IPS-15b (cell line): ENCODE results near the gene GIPR.

Experiments used
- H3K27me3 ChIP-seq: one replicate; pipeline ENCODE4 v1.6.1; 2013; ENCODE audit warnings: low read length; ENCODE audit not compliant: control insufficient read depth, insufficient read depth
- H3K36me3 ChIP-seq: one replicate; pipeline ENCODE4 v1.6.1; 2013; ENCODE audit warnings: low read length; ENCODE audit not compliant: control insufficient read depth, insufficient read depth
- H3K4me1 ChIP-seq: one replicate; pipeline ENCODE4 v1.6.1; 2013; ENCODE audit warnings: mild to moderate bottlenecking, low read length; ENCODE audit not compliant: control insufficient read depth, insufficient read depth
- H3K4me3 ChIP-seq: one replicate; pipeline ENCODE4 v1.5.1; 2013; ENCODE audit warnings: low read depth, low read length
- H3K9ac ChIP-seq: one replicate; pipeline ENCODE4 v1.6.1; 2013; ENCODE audit warnings: low read depth, mild to moderate bottlenecking, low read length
- H3K9me3 ChIP-seq: one replicate; pipeline ENCODE4 v1.6.1; 2013; ENCODE audit warnings: mild to moderate bottlenecking, low read length; ENCODE audit not compliant: control insufficient read depth, insufficient read depth

The GIPR gene

DNA sequence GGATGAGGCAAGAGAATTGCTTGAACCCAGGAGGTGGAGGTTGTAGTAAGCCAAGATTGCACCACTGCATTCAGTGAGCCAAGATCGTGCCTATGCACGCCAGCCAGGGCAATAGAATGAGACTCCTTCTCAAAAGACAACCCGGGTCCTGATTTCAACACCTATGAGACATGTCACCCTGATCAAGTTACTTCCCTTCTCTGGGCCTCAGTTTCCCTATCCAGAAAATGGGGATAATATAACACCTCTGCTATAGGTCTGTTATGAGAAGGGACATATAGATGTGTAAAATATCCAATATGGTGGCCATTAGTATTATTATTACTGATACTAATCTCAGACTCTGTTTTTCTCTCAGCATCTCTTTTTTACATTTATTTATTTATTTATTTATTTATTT, 12.9 kb upstream of the GIPR start:
- no peak overlapping the region for H3K9ac ChIP-seq
- H3K36me3 ChIP-seq: no peaks in the 10 kb centered on the region
- H3K4me3 ChIP-seq: no peak overlapping the region
- no peaks in the 10 kb centered on the region for H3K27me3 ChIP-seq
- H3K9me3 ChIP-seq: no peaks in the 10 kb centered on the region
- no peaks in the 10 kb centered on the region for H3K4me1 ChIP-seq

DNA sequence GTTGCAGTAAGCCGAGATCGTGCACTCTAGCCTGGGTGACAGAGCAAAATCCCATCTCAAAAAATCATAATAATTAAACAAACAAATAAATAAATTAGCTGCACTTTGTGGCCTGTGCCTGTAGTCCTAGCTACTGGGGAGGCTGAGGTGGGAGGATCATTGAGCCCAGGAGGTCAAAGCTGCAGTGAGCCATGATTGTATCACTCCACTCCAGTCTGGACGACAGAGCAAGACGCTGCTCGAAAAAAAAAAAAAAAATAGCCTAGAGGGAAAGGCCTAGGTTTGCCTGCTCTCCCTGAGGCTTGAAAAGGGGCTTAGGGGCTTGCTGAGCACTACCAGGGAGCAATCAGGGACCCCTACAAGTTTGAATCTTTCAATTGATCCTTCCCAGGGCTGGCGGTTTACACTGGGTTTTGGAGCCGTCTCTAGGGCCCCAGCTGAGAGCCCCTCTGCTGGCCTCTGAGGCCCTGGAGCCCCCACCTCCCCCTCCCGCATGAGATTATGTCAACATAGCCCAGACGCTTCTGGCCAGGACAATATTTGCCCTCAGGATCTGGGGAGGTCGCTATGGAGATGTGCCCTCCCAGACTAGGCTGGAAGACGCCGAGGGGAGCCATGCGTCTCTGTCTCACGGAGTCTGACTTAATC, 10.4 kb upstream of the GIPR start:
- H3K36me3 ChIP-seq: no peaks in the 10 kb centered on the region
- no peaks in the 10 kb centered on the region for H3K9me3 ChIP-seq
- H3K4me3 ChIP-seq: no peak overlapping the region
- H3K27me3 ChIP-seq: peaks cover 2% of the 10 kb centered on the region
- H3K9ac ChIP-seq: no peak overlapping the region
- no peaks in the 10 kb centered on the region for H3K4me1 ChIP-seq

DNA sequence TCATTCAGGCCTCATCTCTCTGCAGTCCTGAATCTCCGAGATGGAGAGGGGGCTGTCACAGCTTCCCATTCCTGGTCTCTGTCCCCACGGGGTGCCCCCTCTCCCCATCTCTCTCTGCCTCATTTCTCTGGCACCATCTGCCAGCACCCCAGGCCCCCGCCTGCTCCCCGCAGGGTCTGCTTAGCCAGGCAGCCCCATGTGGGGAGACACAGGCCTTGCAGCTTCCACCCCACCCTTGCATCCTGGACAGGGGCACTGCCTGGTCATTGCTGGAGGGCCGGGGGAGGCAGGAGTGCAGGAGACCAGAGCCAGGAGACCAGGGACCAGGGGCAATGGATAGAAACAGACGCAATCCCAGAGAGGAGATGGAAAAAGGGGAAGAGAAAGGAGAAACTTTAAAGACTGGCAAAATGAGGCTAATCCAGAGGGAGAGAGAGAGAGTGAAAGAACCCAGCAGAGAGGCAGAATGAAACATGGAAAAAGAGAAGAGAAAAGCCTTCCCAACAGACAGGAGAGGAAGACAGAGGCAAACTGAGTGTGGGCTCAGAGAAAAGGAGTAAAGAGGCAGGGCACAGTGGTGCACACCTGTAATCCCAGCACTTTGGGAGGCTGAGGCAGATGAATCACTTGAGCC, 8.8 kb upstream of the GIPR start:
- Histone ChIP-seq H3K4me3 (no peak overlapping the region), H3K4me1 (no peaks in the 10 kb centered on the region), H3K27me3 (peaks cover 2% of the 10 kb centered on the region), H3K9ac (no peak overlapping the region), H3K9me3 (no peaks in the 10 kb centered on the region), H3K36me3 (no peaks in the 10 kb centered on the region)

DNA sequence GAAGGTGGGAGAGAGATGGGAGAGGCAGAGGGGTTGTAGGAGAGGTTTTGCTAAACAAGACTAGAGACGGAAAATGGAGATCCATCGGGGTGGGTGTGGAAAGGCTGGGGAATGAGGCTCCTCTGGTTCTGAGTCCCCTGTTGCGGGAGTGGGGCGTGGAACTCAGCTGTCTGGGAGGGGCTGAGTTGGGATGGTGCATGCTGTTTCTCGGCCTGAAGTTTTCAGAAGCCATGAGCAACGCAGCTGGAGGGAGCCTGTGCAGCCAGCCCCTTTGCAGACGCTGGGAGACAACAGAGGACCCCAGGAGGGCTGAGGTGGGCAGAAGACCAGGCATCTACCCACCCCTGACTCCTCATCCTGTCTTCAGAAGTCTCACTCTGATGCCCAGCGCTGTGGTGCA, 7.4 kb upstream of the GIPR start:
- H3K9me3 ChIP-seq: no peaks in the 10 kb centered on the region

DNA sequence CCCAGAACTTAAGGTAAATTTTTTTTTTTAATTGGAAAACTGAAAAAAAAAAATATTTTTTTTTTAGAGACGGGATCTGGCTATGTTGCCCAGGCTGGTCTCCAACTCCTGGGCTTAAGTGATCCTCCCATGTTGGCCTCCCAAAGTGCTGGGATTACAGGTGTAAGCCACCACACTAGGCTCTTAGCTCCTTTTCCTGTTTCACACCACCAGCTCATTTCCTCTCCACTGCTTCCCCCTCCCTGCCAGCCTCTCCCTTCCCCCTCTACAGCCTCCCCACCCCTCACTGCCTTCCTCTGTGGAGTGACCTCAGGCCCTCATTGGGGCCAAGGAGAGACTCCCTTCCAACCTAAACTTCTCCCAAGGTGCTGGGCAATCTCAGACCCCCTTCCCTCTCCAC, 4.2 kb upstream of the GIPR start:
- H3K9ac ChIP-seq: no peak overlapping the region
- H3K27me3 ChIP-seq: peaks cover 14% of the 10 kb centered on the region
- H3K4me3 ChIP-seq: no peak overlapping the region
- peaks cover 3% of the 10 kb centered on the region for H3K4me1 ChIP-seq
- H3K9me3 ChIP-seq: no peaks in the 10 kb centered on the region
- H3K36me3 ChIP-seq: no peaks in the 10 kb centered on the region

More for the DNA sequence above, 7.4 kb upstream of the GIPR start:
- Histone ChIP-seq H3K4me3 (no peak overlapping the region), H3K9ac (no peak overlapping the region), H3K27me3 (peaks cover 2% of the 10 kb centered on the region), H3K36me3 (no peaks in the 10 kb centered on the region), H3K4me1 (no peaks in the 10 kb centered on the region)

DNA sequence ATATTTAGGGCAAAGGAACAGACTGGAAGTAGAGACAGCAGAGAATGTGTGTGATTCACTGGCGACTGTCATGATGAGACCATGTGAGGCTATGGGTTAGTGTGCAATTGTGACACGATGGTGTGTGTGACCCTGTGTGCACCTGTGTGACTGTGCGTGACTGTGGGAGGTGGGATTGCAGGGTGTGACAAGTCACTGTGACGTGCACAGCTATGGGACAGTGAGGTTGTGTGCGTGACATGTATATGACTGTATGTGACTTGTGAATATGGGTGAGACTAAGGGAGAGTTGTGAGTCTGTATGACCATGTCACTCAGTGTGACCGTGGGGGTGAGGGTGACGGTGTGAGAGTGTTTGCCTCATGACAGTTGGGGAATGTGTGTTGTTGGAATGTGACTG, 3.4 kb upstream of the GIPR start:
- no peaks in the 10 kb centered on the region for H3K36me3 ChIP-seq
- H3K9me3 ChIP-seq: no peaks in the 10 kb centered on the region
- H3K4me3 ChIP-seq: no peak overlapping the region
- H3K27me3 ChIP-seq: peaks cover 22% of the 10 kb centered on the region
- peaks cover 3% of the 10 kb centered on the region for H3K4me1 ChIP-seq
- H3K9ac ChIP-seq: no peak overlapping the region

DNA sequence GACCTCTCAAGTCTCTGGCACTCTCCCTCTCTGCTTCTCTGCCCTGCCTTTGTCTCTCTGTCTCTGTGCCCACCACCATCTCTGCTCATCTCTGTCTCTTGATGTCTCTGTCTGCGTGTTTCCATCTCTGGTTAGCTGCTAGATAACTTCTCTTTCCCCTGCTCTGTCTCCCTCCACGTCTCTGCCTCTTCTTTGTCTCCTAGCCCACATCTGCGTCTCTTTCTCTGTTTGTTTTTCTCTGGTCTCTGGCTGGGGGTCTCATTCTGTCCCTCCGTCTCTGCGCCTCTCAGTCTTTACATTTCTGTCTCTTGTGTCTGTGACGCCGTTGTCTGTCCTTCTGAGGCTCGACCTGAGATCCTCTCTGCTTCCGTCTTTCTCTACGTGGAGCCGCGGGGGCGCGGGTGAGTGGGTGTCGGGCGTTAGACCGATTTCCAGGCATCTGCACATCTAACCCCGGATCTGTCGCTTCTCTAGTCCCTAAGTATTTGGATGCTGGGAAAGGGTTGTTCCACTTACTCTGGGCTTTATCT, 386 bp downstream of the GIPR start:
- H3K4me1 ChIP-seq: peaks cover 3% of the 10 kb centered on the region
- H3K9me3 ChIP-seq: no peaks in the 10 kb centered on the region
- H3K4me3 ChIP-seq: peak overlapping the region; percentile 43
- no peaks in the 10 kb centered on the region for H3K36me3 ChIP-seq
- no peak overlapping the region for H3K9ac ChIP-seq
- peaks cover 32% of the 10 kb centered on the region for H3K27me3 ChIP-seq

DNA sequence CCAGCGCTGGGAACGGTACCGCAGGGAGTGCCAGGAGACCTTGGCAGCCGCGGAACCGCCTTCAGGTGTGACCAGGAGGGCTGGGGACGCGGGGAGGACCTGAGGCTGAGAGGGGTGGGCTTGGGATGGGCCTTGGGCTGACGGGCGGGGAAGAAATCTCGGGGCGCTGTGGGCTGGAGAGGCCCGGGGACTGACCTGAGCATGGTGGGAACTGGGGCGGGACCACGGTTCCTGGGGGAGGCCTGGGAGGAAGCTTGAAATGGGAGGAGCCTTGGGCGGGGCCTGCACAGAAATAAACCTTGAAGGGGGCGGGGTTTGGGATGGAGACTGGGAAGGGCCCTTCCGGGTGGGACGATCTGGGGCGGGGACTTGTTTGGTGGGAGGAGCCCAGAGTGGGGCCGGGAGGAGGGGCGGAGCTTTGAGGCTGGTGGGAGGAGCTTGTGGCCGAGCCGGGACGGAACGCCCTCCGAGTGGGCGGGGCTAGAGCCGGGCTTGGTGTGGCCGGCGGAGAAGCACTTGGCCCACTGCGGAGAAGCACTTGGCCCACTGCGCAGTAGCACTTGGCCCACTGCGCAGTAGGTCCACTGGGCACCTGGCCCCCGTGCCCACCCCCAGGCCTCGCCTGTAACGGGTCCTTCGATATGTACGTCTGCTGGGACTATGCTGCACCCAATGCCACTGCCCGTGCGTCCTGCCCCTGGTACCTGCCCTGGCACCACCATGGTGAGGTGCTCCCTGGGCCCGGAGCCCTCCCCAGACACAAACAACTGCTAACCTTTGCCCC, 2.8 kb downstream of the GIPR start:
- H3K4me3 ChIP-seq: peak overlapping the region; percentile 62
- H3K9me3 ChIP-seq: no peaks in the 10 kb centered on the region
- peak overlapping the region; percentile 37 for H3K9ac ChIP-seq
- H3K27me3 ChIP-seq: peaks cover 32% of the 10 kb centered on the region
- H3K36me3 ChIP-seq: no peaks in the 10 kb centered on the region
- H3K4me1 ChIP-seq: peaks cover 3% of the 10 kb centered on the region

DNA sequence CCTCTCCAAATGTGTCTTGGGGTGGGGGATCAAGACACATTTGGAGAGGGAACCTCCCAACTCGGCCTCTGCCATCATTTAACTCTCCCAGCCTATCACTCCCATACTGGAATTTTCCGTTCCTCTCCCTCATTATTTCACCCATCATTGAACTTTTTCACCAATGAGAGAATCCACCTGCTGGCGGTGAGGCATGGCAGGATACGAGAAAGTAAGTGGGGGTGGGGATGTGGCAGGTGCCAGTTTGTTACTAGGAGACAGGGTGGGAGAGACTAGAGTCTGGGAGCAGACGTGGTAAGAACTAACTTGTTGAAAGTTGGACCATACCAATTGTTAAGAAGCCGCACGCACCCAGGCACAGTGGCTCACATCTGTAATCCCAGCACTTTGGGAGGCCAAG, 6.9 kb downstream of the GIPR start:
- H3K9me3 ChIP-seq: no peaks in the 10 kb centered on the region
- peaks cover 5% of the 10 kb centered on the region for H3K4me1 ChIP-seq
- peaks cover 19% of the 10 kb centered on the region for H3K27me3 ChIP-seq
- H3K36me3 ChIP-seq: no peaks in the 10 kb centered on the region
- H3K9ac ChIP-seq: no peak overlapping the region
- H3K4me3 ChIP-seq: no peak overlapping the region

DNA sequence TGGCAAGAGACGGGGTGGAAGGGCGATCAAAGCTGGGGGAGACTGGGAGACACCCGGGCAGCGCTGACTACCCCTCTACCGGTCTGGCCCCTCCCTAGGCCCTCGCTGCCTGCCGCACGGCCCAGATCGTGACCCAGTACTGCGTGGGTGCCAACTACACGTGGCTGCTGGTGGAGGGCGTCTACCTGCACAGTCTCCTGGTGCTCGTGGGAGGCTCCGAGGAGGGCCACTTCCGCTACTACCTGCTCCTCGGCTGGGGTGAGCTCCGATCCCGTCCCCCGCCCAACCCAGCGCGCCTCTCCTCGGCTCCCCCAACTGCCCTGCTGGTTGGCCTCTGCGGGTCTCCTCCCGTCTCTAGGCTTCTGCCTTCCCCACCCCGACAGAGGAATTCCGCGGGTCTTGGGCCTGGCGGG, 8.8 kb downstream of the GIPR start:
- Histone ChIP-seq H3K36me3 (no peaks in the 10 kb centered on the region), H3K9ac (peak overlapping the region; percentile 65), H3K4me1 (peaks cover 5% of the 10 kb centered on the region), H3K4me3 (peak overlapping the region; percentile 87), H3K27me3 (peaks cover 13% of the 10 kb centered on the region), H3K9me3 (no peaks in the 10 kb centered on the region)

DNA sequence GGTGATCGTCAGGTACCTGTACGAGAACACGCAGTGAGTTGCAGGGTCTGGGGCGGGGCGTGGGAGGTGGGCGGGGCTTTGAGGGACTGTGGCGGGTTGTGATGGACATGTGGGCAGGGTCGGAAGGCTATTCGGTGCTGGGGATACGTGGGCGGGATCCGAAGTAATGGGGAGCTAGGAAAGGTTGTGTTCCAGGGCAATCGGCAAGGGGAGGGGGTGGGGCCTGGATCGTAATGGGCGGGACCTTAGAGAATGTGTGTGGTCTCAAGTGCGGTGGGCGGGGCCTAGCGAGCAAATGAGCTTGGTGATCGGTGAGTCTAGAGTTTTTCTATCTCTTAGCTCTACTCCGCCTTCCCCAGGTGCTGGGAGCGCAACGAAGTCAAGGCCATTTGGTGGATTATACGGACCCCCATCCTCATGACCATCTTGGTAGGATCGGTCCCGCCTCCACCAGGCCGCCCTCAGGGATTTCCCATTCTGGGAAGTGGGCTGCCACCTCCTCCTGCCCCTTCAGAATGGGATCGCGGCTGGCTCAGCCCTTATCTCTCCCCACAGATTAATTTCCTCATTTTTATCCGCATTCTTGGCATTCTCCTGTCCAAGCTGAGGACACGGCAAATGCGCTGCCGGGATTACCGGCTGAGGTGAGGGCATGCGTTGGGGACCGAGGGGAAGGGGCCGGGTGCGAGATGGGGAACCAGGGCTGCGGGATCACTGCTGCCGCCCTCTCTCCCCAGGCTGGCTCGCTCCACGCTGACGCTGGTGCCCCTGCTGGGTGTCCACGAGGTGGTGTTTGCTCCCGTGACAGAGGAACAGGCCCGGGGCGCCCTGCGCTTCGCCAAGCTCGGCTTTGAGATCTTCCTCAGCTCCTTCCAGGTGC, 9.6 kb downstream of the GIPR start:
- peak overlapping the region; percentile 73 for H3K9ac ChIP-seq
- H3K9me3 ChIP-seq: no peaks in the 10 kb centered on the region
- peaks cover 12% of the 10 kb centered on the region for H3K27me3 ChIP-seq
- H3K4me3 ChIP-seq: peak overlapping the region; percentile 87
- no peaks in the 10 kb centered on the region for H3K36me3 ChIP-seq
- peaks cover 5% of the 10 kb centered on the region for H3K4me1 ChIP-seq
